Measurements from ENCODE around the gene NTRK2.
"Not testable (repeated sequence)": the region's sequence is repeated elsewhere in the genome, so short reads cannot be mapped to it uniquely, and the experiment has no call there.

Gene NTRK2

DNA sequence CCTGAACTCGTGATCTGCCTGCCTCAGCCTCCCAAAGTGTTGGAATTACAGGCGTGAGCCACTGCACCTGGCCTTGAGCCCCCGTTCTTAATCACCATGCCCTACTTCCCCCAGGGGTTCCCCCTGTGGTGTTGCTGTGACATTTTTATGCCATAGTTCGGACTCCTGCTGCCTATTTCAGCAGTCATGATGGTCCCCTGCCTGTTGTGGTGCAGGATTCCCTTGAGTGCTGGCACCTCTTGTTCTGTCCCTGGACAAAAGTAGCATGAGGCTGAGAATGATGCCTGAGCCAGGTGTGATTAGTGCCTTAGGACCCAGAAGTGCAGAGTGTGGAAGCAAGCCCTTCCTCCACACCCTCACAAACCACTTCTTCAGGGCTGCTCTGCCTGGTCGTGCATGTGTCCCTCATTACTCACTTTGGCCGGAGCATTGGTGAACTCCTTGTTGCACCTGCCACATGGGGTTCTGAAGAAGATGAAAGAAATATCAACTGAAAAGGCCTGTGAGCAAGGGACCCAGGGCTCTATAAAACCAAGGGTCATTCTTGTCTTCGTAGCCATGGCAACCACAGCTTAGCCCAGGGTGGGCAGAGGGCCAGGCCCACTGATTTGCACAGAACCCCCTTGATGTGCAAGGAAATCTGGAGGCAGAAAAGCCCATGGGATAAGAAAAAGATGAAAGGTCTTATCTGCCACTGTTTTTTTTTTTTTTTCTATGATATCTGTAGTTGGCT is 228.0 kb downstream of the NTRK2 start:
- no peak overlapping the region for H3K4me3 ChIP-seq (ENCODE audit: low read depth, low read length)
- H3K9ac ChIP-seq, result no peak overlapping the region
- no peaks in the 10 kb centered on the region for H3K79me2 ChIP-seq
- no peaks in the 10 kb centered on the region for H3K4me1 ChIP-seq
- TF ChIP-seq, protein P1, sequence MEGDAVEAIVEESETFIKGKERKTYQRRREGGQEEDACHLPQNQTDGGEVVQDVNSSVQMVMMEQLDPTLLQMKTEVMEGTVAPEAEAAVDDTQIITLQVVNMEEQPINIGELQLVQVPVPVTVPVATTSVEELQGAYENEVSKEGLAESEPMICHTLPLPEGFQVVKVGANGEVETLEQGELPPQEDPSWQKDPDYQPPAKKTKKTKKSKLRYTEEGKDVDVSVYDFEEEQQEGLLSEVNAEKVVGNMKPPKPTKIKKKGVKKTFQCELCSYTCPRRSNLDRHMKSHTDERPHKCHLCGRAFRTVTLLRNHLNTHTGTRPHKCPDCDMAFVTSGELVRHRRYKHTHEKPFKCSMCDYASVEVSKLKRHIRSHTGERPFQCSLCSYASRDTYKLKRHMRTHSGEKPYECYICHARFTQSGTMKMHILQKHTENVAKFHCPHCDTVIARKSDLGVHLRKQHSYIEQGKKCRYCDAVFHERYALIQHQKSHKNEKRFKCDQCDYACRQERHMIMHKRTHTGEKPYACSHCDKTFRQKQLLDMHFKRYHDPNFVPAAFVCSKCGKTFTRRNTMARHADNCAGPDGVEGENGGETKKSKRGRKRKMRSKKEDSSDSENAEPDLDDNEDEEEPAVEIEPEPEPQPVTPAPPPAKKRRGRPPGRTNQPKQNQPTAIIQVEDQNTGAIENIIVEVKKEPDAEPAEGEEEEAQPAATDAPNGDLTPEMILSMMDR (IDR thresholded peaks at IDR 0.05), result no peak
- no peaks in the 10 kb centered on the region for H3K27me3 ChIP-seq (ENCODE audit: control insufficient read depth, insufficient read depth, low read length)
- no peaks in the 10 kb centered on the region for H3K36me3 ChIP-seq (ENCODE audit: control insufficient read depth, insufficient read depth, low read length)
- no peak overlapping the region for H3K4me2 ChIP-seq (ENCODE audit: low read length)
- H3K9me3 ChIP-seq (ENCODE audit: control insufficient read depth, low read length), result no peaks in the 10 kb centered on the region
- no peak overlapping the region for H2AFZ ChIP-seq
- no peak overlapping the region for H3K27ac ChIP-seq

DNA sequence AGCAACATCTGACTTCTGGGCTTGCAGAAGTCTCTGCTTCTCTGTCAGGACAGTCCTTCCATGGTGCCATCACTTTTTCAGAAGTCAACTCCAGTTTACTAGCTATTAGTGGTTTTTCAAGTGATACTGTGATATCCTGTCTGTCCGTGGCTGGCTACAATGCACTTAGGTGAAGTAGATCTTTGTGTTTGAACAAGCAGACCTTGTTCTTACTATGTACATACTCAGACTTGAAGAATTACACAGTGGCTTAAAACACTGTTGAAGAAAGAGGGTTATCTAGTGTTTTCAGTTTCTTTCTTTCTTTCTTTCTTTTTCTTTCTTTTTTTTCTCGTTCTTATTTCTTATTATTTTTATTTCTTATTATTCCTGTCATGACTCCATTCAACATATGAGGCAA is 228.7 kb downstream of the NTRK2 start:
- Histone ChIP-seq H3K4me3 (ENCODE audit: low read depth, low read length) (no peak overlapping the region), H3K79me2 (no peaks in the 10 kb centered on the region), H2AFZ (no peak overlapping the region), H3K27ac (no peak overlapping the region), H3K4me2 (ENCODE audit: low read length) (no peak overlapping the region), H3K27me3 (ENCODE audit: control insufficient read depth, insufficient read depth, low read length) (no peaks in the 10 kb centered on the region), H3K9ac (no peak overlapping the region), H3K36me3 (ENCODE audit: control insufficient read depth, insufficient read depth, low read length) (no peaks in the 10 kb centered on the region), H3K9me3 (ENCODE audit: control insufficient read depth, low read length) (no peaks in the 10 kb centered on the region), H3K4me1 (no peaks in the 10 kb centered on the region)
- TF ChIP-seq, protein P1 (IDR thresholded peaks at IDR 0.05), result no peak

DNA sequence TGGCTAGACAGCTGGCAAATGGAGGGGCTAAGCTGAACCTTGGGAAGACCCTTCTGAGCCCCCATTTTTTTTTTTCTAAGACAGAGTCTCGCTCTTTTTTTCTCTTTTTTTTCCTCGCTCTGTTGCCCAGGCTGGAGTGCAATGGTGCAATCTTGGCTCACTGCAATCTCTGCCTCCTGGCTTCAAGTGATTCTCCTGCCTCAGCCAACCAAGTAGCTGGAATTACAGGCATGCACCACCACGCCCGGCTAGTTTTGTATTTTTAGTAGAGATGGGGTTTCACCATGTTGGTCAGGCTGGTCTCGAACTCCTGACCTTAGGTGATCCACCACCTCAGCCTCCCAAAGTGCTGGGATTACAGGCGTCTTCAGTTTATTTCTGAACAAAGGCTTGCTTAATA is 229.1 kb downstream of the NTRK2 start:
- not testable (repeated sequence) for H3K9ac ChIP-seq; H3K27me3 ChIP-seq (ENCODE audit: control insufficient read depth, insufficient read depth, low read length); H3K9me3 ChIP-seq (ENCODE audit: control insufficient read depth, low read length); H2AFZ ChIP-seq; H3K4me3 ChIP-seq (ENCODE audit: low read depth, low read length); H3K27ac ChIP-seq; H3K79me2 ChIP-seq; H3K4me1 ChIP-seq; H3K36me3 ChIP-seq (ENCODE audit: control insufficient read depth, insufficient read depth, low read length); H3K4me2 ChIP-seq (ENCODE audit: low read length)

DNA sequence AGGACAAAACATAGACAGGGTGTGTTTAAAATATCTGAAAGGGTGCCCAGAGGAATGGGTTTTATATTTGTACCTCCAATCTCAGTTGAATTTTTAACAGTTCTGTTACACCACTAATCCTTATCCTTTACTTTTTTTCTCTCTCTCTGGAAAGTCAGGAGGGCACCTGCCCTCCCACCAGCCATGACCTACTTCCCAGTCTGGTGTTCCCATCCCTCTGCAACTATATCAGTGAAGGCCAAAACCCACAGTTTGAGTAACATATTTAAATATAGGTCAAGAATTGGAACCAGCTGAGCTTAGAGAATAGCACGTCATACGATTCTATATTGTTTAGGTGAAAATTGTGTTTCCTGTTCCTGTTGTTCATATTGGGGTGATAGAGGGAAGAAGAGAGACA is 229.8 kb downstream of the NTRK2 start:
- no peaks in the 10 kb centered on the region for H3K79me2 ChIP-seq
- H3K36me3 ChIP-seq (ENCODE audit: control insufficient read depth, insufficient read depth, low read length), result no peaks in the 10 kb centered on the region
- no peaks in the 10 kb centered on the region for H3K4me1 ChIP-seq
- no peak overlapping the region for H3K4me2 ChIP-seq (ENCODE audit: low read length)
- no peak overlapping the region for H2AFZ ChIP-seq
- TF ChIP-seq, protein P1 (IDR thresholded peaks at IDR 0.05), result no peak
- H3K27me3 ChIP-seq (ENCODE audit: control insufficient read depth, insufficient read depth, low read length), result no peaks in the 10 kb centered on the region
- no peak overlapping the region for H3K9ac ChIP-seq
- no peak overlapping the region for H3K4me3 ChIP-seq (ENCODE audit: low read depth, low read length)
- H3K27ac ChIP-seq, result no peak overlapping the region
- H3K9me3 ChIP-seq (ENCODE audit: control insufficient read depth, low read length), result no peaks in the 10 kb centered on the region

- Histone ChIP-seq H3K9me3 (ENCODE audit: control insufficient read depth, low read length) (no peaks in the 10 kb centered on the region), H3K4me2 (ENCODE audit: low read length) (no peak overlapping the region)
Observed at GRCh38 chr9:84900421-84900820, 230.9 kb downstream of the NTRK2 start.

More at GRCh38 chr9:84900421-84900820, 230.9 kb downstream of the NTRK2 start:
- no peak overlapping the region for H2AFZ ChIP-seq
- H3K36me3 ChIP-seq (ENCODE audit: control insufficient read depth, insufficient read depth, low read length), result no peaks in the 10 kb centered on the region
- H3K79me2 ChIP-seq, result no peaks in the 10 kb centered on the region
- H3K4me3 ChIP-seq (ENCODE audit: low read depth, low read length), result no peak overlapping the region
- no peaks in the 10 kb centered on the region for H3K27me3 ChIP-seq (ENCODE audit: control insufficient read depth, insufficient read depth, low read length)
- H3K27ac ChIP-seq, result no peak overlapping the region
- no peak overlapping the region for H3K9ac ChIP-seq
- TF ChIP-seq, protein P1 (IDR thresholded peaks at IDR 0.05), result no peak
- no peaks in the 10 kb centered on the region for H3K4me1 ChIP-seq
